Measurements from ENCODE around the gene GAS7.

GAS7 gene

DNA sequence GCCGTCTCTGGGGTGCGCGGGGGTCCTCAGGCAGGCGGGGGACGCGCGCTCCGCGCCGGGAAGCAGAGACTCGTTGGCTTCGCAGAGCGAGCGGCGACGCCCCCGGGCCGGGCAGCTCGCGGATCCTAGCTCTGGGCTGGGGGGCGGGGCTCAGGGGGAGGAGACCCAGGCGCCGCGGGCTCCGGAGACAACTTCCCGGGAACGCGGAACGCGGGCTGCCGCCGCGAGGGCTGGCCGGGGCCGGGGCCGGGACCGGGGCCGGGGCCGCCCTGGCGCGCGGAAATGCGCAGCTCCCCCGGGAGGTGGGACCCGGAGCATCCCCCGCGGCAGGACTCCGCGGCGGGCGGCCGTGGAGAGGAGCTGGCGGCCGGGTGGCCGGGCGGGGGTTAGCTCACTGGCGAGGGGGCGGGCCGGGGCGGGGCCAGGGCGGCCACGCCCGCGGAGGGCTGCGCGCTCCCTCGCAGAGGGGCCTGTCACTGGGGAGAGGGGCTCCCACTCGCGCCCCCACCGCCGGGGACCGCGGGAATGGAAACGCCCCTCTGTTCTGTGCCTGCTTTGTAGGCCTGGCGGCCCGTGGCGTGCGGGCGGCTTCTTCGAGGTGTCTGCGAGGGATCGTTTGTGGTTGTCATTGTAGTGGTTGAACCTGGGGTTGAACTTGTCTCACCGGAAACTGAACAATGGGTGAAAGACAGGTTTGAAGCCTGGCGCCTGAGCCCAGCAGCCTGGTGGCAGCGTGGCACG, at the start of gene GAS7:
Gene GAS7, minus strand, starts transcription at position 98 of the 741 bp plus-strand sequence.
- peak within 1 kb of the TSS; percentile 39 to 89 (median 83) for H3K27ac ChIP-seq
- H3K4me3 ChIP-seq, result peak within 1 kb of the TSS; percentile 43 to 79 (median 68)

DNA sequence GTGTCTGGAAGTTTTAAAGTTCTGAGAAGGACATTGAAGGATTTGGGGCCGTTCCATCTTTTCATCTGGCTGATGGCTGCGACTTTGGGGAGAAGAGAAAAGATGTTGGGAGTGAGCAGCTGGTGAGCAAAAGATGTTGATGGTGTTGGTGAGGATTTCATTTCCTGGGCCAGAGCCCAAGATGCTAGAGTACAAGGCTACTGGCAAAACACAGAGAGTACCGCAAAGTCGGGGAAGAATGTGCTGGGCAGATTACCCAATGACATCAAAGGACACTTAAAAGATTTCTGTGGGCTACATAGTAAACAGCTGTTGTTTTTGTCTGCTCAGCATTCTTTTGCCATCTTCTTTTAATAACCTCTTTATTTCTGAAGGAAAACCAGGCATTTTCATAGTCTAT, 49.4 kb upstream of the GAS7 start:
- no peak overlapping the region for H3K4me3 ChIP-seq
- peak overlapping the region in 2 of 21 experiments; percentile 37 to 72 for H3K27ac ChIP-seq

DNA sequence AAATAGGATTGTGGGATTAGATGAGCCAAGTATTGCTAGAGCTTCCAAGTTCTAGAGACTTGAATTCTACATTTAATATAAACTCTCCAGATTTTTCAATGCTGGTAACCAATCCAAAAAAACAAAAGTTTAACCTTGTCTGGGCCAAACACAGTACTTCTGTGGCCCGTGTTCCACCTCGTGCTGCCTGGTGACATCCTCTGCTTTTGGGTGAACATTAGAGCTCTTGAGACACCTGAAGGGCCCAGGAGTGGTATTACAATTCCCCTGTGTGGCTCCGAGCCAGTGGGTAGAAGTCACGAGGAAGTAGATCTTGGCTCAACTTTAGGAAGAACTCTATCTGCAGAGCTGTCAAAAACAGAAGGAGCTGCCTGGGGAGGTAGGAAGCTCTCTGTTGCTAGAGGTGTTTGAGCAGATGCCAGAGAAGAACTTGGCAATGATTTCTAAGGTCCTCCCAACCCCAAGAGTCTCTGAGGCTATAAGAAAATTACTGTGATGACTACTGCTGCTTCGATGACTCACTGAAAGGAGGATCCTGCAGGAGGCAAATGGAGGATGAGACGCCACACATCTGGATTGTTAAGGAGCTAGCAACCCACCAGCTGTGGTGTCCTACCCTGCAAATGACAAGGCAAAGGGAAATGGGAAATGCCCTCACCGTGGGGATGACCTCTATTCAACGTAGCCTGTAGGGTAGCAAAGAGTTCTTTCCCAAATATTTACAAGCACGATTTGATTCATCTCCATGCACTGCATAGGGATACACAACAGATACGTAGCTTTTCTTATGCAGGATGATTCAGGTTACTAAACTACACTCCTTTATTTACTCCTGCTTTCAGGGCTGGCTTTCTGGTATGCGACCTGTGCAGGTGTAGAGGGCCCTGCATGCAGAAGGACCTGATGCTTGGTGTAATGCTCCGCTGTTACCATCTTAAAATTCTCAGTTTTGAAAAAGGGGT, 45.8 kb upstream of the GAS7 start:
- Histone ChIP-seq H3K27ac (no peak overlapping the region), H3K4me3 (no peak overlapping the region)

DNA sequence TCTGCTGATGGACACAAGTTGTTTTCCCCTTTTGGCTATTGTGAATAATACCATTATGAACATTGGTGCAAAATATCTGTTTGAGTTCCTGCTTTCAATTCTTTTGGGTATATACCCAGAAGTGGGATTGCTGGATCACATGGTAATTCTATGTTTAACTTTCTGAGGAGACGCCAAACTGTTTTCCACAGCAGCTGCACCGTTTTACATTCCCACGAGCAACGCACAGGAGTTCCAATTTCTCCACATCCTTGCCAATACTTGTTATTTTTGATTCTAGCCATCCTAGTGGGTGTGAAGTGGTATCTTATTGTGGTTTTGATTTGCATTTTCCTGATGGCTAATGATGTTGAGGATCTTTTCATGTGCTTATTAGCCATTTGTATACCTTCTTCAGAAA, 43.4 kb upstream of the GAS7 start:
- Histone ChIP-seq H3K27ac (no peak overlapping the region), H3K4me3 (no peak overlapping the region)

DNA sequence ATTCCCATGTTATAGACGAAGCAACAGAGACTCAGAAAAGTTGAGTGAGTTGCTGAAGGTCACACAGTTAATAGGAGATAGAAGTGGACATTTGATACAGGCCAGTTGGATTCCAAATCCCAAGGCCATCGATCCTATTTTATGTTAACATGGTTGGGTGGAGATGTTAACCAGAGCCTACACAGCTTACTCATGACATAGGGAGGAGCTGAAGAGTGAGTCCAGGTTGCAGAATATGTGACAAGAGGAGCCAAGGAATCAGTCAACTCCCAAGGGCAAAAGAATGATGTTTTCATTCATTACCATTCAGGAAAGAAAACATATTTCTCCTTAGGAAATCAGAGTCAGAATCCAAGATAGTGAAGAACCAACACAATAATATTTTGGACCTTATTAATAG, 40.3 kb upstream of the GAS7 start:
- Histone ChIP-seq H3K27ac (no peak overlapping the region), H3K4me3 (no peak overlapping the region)

DNA sequence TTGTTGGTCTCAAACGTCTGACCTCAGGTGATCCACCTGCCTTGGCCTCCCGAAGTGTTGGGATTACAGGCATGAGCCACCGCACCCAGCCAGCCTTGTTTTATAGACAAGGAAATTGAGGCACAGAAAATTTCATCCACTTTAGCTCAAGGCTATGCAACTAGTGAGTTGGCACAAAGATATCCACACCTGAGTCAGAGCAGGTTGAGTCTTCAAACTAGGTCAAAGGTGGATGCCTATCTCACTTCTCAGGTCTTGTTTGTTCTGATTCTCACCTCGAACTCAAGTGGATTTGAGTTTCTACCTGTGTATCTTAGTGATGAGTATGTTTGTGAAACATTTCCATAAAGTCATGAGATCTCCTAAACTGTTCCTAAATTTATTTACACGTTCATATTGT, 35.6 kb upstream of the GAS7 start:
- Histone ChIP-seq H3K4me3 (no peak overlapping the region), H3K27ac (no peak overlapping the region)

DNA sequence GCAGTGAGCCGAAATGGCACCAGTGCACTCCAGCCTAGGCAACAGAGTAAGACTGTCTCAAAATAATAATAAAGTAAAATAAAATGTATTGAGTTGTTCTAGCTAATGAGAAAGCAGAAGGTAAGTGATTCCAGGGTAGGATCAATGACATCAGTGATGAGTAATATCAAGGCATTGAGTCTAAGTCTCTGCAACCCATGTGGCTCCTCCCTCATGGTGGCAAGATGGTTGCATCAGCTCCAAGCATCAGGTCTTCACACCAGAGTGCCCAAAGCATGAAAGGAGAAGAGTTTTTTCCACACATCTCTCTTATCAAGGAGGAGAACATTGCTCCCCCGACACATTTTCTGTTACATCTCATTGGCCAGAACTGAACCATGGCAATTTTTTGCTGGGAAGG, 34.8 kb upstream of the GAS7 start:
- Histone ChIP-seq H3K27ac (no peak overlapping the region), H3K4me3 (no peak overlapping the region)

DNA sequence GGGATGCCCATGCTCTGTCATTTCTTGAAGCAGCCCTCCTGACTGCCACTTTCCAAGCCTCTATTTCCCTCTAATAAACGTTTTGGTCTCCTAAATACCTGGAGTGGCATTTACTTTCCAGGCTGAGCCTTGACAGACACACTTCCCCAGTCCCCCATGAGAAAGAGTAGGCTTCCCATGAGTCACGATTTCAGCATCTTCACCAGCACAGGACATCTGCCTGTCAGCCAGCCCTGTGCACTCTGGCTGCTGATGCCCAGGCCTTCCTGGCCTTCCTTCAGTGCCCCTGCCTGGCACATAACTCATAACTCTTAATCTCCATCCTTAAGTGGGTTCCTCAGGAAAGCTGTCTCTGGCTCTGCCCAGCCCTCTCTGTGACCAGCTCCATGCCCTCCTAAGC, 30.8 kb upstream of the GAS7 start:
- no peak overlapping the region for H3K27ac ChIP-seq
- H3K4me3 ChIP-seq, result no peak overlapping the region

DNA sequence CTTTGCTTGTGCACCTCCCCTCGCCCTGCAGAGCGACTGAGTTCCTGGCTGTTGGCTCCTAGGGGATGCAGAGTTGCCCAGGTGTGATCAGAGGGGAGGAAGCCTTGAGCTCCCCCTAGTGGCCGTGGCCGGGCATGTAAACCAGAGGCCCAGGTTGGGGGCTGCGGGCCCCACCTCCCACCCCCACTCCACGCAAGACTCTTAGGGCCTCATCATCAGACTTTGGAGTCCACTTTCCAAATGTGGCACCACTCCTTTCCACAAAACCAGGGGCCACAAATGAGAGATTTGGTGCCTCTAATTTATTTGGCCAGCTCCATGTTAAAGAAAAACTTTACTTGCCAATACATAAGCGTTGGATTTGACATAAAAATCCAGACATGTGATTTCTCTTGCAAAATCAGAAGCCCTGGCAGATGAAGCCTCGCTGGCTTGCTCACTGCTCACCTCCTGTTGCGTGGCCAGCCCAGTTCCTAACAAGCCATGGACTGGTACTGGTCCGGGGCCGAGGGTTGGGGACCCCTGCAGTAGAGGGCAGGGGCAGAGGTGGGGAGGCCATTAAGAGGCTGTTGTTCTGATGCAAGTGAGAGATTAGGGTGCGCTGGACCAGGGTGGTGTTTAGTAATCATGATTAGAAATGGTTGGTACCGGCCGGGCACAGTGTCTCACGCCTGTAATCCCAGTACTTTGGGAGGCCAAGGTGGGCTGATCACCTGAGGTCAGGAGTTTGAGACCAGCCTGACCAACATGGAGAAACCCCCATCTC, 28.7 kb upstream of the GAS7 start:
- H3K27ac ChIP-seq, result no peak overlapping the region
- no peak overlapping the region for H3K4me3 ChIP-seq

DNA sequence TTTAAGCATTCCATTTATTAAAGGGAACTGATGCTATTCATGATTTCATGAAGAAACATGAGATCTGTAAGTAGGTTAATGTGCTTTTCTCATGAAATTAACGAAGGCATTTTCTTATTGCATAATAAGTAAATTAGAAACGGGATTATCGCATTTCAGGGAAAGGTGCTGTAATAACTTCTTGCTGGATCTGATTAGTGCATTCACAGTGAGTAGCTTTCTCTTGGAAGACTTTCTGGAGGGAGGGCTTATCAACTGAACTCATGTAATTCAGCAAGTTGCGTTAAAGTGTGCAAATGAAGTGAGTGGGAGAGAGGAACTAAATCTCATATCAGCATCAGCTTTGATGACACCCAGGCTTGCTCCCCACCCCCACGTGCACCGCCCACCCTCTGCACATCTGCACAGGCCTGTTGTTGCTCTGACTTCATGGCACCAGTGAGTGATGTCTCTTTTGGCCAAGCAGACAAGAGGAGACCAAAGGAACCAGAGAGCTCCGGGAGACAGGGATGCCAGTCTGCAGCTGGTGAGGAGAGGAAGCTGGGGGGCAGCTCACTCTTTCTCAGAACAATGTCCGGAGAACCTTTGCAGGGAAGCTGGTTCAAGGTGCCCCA, 26.3 kb upstream of the GAS7 start:
- H3K4me3 ChIP-seq, result no peak overlapping the region
- H3K27ac ChIP-seq, result no peak overlapping the region

DNA sequence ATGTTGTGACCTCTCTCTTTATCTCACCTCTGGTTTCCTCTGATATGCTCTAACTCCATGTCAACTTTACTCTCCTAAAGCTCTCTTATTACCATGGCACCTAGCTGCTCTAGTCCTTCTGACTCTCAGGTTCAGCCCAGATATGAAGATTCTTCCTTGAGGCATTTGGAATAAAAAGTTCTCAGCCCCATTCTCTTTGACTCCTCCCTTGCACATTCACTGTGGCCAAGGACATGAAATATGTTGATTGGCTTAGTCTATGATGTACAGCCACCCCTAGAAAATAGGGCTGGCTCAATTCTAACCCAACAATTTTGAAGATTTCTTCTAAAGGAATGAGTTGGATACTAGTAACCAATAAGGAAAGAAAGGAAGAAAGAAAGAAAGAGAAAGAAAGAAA, 20.8 kb upstream of the GAS7 start:
- H3K4me3 ChIP-seq, result no peak overlapping the region
- no peak overlapping the region for H3K27ac ChIP-seq

DNA sequence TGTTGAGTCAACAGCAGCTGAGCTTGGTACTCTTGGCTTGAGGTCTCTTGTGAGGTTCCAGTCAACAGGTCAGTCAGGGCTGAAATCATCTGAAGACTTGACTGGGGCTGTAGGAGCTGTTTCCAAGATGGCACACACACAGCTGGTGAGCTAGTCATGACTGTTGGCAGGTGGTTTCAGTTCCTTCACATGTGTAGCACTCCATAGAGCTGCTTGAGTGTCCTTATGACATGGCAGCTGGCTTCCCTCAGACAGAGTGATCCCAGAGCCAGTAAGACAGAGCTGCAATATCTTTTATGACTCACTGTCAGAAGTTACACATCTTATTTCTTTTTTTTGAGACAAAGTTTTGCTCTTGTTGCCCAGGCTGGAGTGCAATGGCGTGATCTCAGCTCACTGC, 19.5 kb upstream of the GAS7 start:
- H3K4me3 ChIP-seq, result no peak overlapping the region
- H3K27ac ChIP-seq, result no peak overlapping the region

DNA sequence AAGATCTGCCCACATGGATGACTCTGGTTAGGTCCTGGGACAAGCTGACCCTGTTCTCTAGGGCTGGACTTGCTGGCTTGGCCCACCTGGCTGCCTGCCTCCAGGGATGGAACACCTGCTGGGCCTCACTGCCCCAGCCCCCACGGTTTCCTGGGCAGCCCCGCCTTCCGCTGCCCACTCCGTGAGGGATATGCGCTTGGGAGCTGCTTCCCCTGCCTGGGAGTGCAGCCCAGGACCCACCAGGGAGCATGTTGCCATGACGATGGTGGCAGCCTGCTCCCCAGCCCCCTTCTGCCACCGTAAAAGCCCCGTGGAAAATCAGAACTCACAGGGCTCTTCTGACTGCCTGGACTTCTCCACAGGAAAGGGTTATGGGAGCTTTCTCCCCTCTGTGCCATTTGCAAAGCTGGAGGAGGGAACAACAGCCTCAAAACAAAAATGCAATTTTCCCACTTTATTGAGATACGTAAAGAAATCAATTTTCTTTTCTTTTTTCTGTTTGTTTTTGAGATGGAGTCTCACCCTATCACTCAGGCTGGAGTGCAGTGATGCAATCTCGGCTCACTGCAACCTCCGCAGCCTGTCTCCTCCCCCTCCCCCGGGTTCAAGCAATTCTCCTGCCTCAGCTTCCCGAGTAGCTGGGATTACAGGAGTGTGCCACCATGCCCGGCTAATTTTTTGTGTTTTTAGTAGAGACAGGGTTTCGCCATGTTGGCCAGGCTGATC, 18.0 kb upstream of the GAS7 start:
- Histone ChIP-seq H3K27ac (no peak overlapping the region), H3K4me3 (no peak overlapping the region)

DNA sequence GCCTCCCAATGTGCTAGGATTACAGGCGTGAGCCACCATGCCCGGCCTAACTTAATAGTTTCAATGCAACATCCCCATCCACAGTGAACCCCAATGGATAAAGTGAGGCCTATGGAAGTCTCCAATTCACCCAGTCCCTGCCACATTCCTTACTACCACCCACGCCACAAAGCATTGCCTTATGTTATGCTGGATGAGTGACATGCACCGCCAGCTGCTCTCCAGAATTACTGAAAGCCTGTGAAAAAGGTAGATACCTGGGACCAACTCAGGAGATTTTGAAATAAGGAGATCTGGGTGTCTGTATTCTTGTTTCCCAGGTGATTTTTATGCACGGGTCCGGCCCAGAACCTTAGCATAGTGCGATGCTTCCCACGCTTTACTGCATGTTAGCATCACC, 16.9 kb upstream of the GAS7 start:
- H3K4me3 ChIP-seq, result no peak overlapping the region
- no peak overlapping the region for H3K27ac ChIP-seq

DNA sequence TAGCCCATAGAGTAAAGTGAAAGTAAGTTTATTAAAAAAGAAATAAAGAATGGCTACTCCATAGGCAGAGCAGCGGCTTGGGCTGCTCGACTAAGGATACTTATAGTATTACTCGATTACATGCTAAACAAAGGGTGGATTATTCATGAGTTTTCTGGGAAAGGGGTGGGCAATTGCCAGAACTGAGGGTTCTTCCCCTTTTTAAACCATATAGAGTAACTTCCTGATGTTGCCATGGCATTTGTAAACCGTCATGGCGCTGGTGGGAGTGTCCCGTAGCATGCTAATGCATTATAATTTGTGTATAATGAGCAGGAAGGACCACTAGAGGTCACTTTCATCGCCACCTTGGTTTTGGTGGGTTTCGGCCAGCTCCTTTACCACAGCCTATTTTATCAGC, 13.3 kb upstream of the GAS7 start:
- Histone ChIP-seq H3K27ac (no peak overlapping the region), H3K4me3 (no peak overlapping the region)

DNA sequence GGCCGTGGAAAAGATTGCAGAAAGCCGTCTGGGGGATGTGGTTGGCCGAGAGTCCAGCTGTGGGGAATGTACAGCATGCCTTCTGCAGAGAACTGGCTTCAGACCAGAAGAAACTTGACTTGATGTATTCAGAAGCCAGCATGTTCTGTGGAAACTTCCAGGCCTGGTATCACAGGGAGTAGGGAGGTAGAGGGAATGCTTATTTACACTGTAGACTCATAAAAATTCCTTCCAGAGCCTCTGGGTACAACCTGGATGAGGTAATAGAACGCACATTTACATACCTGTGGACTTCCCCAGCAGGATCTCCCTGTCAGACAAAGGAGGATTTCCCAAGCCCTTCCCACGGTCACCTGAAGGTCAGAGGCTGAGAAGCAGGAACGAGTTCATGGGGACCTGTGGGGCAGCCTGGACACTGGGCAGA, 11.8 kb upstream of the GAS7 start:
- Histone ChIP-seq H3K27ac (peak overlapping the region in 1 of 21 experiments; percentile 35), H3K4me3 (no peak overlapping the region)

DNA sequence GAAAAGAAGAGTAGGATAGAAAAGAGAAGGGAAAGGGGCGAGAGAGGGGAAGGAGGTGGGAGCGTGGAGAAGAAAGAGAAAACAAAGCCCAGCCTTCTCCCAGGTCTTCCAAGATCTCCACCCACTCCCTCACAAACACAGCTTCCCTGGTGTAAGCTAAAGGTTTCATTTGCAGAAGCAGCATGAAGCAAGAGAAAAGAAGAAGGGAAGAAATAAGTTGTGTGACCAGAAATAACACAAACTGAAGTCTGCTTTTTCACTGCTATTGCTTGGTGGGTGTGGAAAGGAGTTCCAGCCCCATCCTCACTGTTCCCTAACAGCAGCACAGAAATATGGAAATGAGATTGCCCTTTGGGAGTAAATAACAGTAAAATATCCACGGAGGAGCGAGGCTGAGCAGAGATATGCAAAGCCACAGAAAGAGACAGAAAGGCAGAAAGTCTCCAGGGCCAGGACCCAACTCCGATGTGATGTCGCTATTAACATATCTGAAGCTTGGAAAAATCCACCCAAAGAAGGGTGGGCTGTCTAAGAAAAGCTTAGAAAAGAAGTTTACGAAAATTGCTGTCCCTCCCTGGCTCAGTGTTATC, 10.3 kb upstream of the GAS7 start:
- Histone ChIP-seq H3K4me3 (no peak overlapping the region), H3K27ac (peak overlapping the region in 1 of 21 experiments; percentile 15)

DNA sequence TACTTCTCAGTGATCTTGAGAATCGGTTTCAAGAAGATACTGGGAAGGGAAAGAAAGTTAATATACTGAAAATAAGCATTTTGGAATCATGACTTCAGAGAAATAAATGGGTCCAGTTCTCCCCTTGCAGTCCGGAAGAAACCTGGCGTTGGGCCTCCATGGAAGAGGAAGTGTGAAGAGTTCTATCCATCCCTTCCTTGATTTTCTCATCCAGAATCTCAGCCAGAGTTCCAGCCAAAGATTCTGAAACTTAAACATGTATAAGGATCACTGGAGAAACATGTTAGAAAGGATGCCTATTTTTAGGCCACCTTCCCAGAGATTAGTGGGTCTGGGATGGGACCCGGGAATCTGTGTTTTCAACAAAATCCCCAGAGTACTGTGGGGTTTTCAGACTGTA, 8.7 kb upstream of the GAS7 start:
- H3K4me3 ChIP-seq, result no peak overlapping the region
- no peak overlapping the region for H3K27ac ChIP-seq
